ENCODE results near the gene CD34. TPM values are rescaled to one million over a fixed set of nuclear protein-coding genes. Genes with fewer than 3 reads are reported as not detected.

The CD34 gene
- total RNA-seq, 6 experiments from 2014 or later = 0.70 to 2.7 (median 2.2) TPM

DNA sequence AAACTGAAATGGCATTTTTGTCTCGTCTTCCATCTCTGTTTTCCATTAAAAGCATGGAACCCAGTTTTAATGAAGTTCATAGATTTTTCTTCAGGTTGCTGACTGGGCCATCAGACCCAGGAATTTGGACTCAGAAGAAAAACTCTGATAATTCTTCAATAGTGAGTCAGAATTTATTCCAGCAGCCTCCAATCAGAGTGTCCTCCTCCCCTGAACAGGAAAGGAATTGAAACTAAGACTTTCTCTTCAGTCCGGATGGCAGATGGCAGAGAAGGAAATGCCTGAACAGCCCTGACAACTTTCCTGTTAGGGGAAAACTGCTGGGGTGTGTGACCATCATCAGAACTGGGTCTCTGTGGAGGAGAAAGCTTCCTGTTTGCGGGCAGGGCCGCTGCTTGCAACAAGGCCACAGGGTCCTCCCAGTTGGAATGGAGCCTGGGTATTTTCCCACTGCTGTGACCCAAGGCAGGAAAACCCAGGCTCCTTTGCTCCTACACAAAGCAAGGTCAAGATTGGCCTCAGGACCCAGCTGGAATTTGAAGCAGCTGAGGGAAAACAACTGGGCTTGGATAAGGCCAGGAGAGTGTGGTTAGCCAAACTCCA, 20.7 kb downstream of the CD34 start:
- intact Hi-C loops (cut with DNase I) = no loop called here
- no peak for TF ChIP-seq POLR2A (IDR thresholded peaks at IDR 0.05)
- TF ChIP-seq, protein P1, sequence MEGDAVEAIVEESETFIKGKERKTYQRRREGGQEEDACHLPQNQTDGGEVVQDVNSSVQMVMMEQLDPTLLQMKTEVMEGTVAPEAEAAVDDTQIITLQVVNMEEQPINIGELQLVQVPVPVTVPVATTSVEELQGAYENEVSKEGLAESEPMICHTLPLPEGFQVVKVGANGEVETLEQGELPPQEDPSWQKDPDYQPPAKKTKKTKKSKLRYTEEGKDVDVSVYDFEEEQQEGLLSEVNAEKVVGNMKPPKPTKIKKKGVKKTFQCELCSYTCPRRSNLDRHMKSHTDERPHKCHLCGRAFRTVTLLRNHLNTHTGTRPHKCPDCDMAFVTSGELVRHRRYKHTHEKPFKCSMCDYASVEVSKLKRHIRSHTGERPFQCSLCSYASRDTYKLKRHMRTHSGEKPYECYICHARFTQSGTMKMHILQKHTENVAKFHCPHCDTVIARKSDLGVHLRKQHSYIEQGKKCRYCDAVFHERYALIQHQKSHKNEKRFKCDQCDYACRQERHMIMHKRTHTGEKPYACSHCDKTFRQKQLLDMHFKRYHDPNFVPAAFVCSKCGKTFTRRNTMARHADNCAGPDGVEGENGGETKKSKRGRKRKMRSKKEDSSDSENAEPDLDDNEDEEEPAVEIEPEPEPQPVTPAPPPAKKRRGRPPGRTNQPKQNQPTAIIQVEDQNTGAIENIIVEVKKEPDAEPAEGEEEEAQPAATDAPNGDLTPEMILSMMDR (IDR thresholded peaks at IDR 0.05) = no peak
- no peaks in the 10 kb centered on the region for H3K36me3 ChIP-seq
- DNase-seq (peak; percentile 50 to 65 (median 61)), ATAC-seq (peak; percentile 73 to 85 (median 82))
- WGBS (ENCODE audit: insufficient coverage, low coverage, low lambda C conversion rate, missing lambda C conversion rate) = 27% methylated on average over 3 of the region's 4 CpGs
- no peaks in the 10 kb centered on the region for H3K27me3 ChIP-seq
- H3K4me1 ChIP-seq = peaks cover 0 to 6% (median 0%) of the 10 kb centered on the region in 4 donors
- H3K4me3 ChIP-seq = no peak overlapping the region
- H3K9me3 ChIP-seq = no peaks in the 10 kb centered on the region
- H3K27ac ChIP-seq = peak overlapping the region; percentile 18 to 66 (median 43)

DNA sequence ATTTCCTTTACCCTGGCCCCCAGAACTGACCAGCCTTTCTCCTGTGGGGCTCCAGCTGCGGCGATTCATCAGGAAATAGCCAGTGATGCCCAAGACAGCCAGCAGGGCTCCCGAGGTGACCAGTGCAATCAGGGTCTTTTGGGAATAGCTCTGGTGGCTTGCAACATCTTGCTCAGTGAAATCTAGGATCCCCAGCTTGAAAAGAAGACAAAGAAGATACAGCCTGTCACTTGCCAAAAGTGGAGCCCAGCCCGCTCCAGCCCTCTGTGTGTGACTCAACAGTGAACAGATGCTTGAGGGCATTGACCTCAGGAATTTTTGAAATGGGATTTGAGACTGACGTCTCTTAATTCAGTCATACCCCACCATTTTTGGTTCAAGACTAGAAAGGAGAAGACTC, 22.3 kb downstream of the CD34 start:
- Histone ChIP-seq H3K9me3 (no peaks in the 10 kb centered on the region), H3K4me1 (peaks cover 0 to 13% (median 0%) of the 10 kb centered on the region in 4 donors), H3K36me3 (no peaks in the 10 kb centered on the region), H3K27me3 (no peaks in the 10 kb centered on the region), H3K27ac (peak overlapping the region in 2 of 3 donors; percentile 40 to 57), H3K4me3 (no peak overlapping the region)
- intact Hi-C loops (cut with DNase I) = loop anchor here (5.0 kb wide), 1 partner anchor 74 kb away; no protein-coding TSS in a partner anchor
- ATAC-seq = no peak
- WGBS (ENCODE audit: insufficient coverage, low coverage, low lambda C conversion rate, missing lambda C conversion rate) = 60% methylated on average over 5 of the region's 5 CpGs
- no peak for DNase-seq
- TF ChIP-seq POLR2A (IDR thresholded peaks at IDR 0.05) = no peak
- TF ChIP-seq, protein P1 (IDR thresholded peaks at IDR 0.05) = no peak

DNA sequence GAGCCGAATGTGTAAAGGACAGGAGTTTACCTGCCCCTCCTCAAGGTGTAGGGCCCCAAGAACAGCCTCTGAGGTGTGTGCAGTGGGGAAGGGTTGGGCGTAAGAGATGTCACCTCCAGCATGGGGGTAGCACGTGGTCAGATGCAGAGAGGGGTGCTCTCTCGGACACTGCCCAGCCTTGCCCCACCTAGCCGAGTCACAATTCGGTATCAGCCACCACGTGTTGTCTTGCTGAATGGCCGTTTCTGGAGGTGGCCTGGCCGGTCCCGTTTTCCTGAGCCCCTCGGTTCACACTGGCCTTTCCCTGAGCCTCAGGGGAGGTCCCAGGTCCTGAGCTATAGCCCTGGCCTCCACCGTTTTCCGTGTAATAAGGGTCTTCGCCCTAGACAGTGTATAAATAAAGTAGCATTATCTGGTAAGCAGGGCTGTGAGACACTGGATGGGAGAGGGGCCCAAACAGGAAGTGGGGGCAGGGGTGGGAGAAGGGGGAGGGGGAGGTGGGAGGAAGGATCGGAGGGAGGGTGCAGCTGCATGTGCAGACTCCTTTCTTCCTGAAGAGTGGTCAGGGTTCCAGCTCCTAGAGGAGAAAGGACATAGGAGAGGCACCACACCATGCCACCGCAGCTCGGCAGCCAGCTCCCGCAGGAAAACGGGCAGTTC, 23.3 kb downstream of the CD34 start:
- H3K27ac ChIP-seq = no peak overlapping the region
- 39% methylated on average over 11 of the region's 19 CpGs for WGBS (ENCODE audit: insufficient coverage, low coverage, low lambda C conversion rate, missing lambda C conversion rate)
- H3K9me3 ChIP-seq = no peaks in the 10 kb centered on the region
- intact Hi-C loops (cut with DNase I) = loop anchor here (5.0 kb wide), 1 partner anchor 75 kb away; no protein-coding TSS in a partner anchor
- no peak for ATAC-seq
- H3K27me3 ChIP-seq = no peaks in the 10 kb centered on the region
- DNase-seq = no peak
- no peaks in the 10 kb centered on the region for H3K36me3 ChIP-seq
- H3K4me1 ChIP-seq = peaks cover 0 to 14% (median 0%) of the 10 kb centered on the region in 4 donors
- TF ChIP-seq, protein P1 (IDR thresholded peaks at IDR 0.05) = no peak
- no peak overlapping the region for H3K4me3 ChIP-seq

DNA sequence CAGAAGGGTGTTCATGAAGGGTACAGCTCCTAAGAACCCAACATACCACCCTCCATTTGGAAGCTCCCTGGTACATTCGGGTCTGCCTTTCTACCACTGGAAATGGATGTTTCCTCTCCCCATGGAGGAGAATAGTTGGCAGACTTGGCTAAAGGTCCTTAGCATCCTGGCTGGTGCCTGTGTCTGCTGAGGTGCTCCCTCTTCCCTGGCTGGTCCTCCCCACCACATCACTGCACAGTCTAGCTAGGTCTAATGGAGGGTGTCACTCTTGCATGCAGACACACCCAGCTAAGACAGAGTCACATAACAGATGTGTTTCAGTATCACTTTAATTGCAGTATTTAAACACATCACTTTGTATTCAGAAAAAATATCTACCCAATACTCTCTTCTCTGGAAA, 24.7 kb downstream of the CD34 start:
- WGBS (ENCODE audit: insufficient coverage, low coverage, low lambda C conversion rate, missing lambda C conversion rate) = 60% methylated on average over 1 of the region's 1 CpG
- Histone ChIP-seq H3K27ac (no peak overlapping the region), H3K36me3 (no peaks in the 10 kb centered on the region), H3K9me3 (no peaks in the 10 kb centered on the region), H3K4me1 (peaks cover 0 to 14% (median 0%) of the 10 kb centered on the region in 4 donors), H3K27me3 (no peaks in the 10 kb centered on the region), H3K4me3 (no peak overlapping the region)
- intact Hi-C loops (cut with DNase I) = loop anchor here (5.0 kb wide), 1 partner anchor 76 kb away; no protein-coding TSS in a partner anchor
- TF ChIP-seq, protein P1 (IDR thresholded peaks at IDR 0.05) = no peak
- TF ChIP-seq POLR2A (IDR thresholded peaks at IDR 0.05) = no peak
- no peak for DNase-seq
- ATAC-seq = no peak

Data from right lobe of liver (tissue), 6 donors.